H9 (cell line): ENCODE measurements around the gene ISLR2. TPM values are rescaled to one million over a fixed set of nuclear protein-coding genes. Genes with fewer than 3 reads are reported as not detected.

Source experiments
- DNase-seq: peaks from one replicate; pipeline ENCODE4 v3.0.0-alpha.2; 2017
- H2AFZ ChIP-seq: one replicate; pipeline ENCODE4 v1.6.1; 2013; ENCODE audit warnings: mild to moderate bottlenecking, low read length, control low read depth, moderate library complexity
- H2AK5ac ChIP-seq: 2 replicates; pipeline ENCODE4 v1.6.1; 2013; ENCODE audit warnings: low read length, control low read depth, mixed read lengths; ENCODE audit not compliant: insufficient read length
- H2BK120ac ChIP-seq: one replicate; pipeline ENCODE4 v1.6.1; 2013; ENCODE audit warnings: low read depth, mild to moderate bottlenecking, low read length, control low read depth, inconsistent platforms; ENCODE audit not compliant: poor library complexity, severe bottlenecking
- H2BK12ac ChIP-seq: 2 replicates; pipeline ENCODE4 v1.6.1; 2013; ENCODE audit warnings: low read length, control low read depth, mixed read lengths, low read depth; ENCODE audit not compliant: insufficient read length
- H2BK15ac ChIP-seq: 2 replicates; pipeline ENCODE4 v1.6.1; 2013; ENCODE audit warnings: low read depth, low read length, control low read depth
- H2BK20ac ChIP-seq: one replicate; pipeline ENCODE4 v1.6.1; 2013; ENCODE audit warnings: low read depth, mild to moderate bottlenecking, low read length, control low read depth, inconsistent platforms; ENCODE audit not compliant: poor library complexity, severe bottlenecking
- H2BK5ac ChIP-seq: 2 replicates; pipeline ENCODE4 v1.6.1; 2013; ENCODE audit warnings: low read length, control low read depth, mixed read lengths; ENCODE audit not compliant: insufficient read length
- H3K14ac ChIP-seq: 2 replicates; pipeline ENCODE4 v1.6.1; 2013; ENCODE audit warnings: low read length, control low read depth; ENCODE audit not compliant: insufficient read depth
- H3K18ac ChIP-seq: 2 replicates; pipeline ENCODE4 v1.6.1; 2013; ENCODE audit warnings: low read depth, mild to moderate bottlenecking, mixed read lengths, low read length, control low read depth; ENCODE audit not compliant: insufficient read length
- H3K23ac ChIP-seq: 2 replicates; pipeline ENCODE4 v1.6.1; 2013; ENCODE audit warnings: low read length, control low read depth, mixed read lengths, low read depth; ENCODE audit not compliant: insufficient read length
- H3K23me2 ChIP-seq: 2 replicates; pipeline ENCODE4 v1.6.1; 2013; ENCODE audit warnings: low read depth, mild to moderate bottlenecking, mixed read lengths, low read length, control low read depth; ENCODE audit not compliant: insufficient read length, poor library complexity, severe bottlenecking
- H3K27ac ChIP-seq: 2 replicates; pipeline ENCODE4 v1.5.1; 2013; ENCODE audit warnings: low read length, control low read depth, mixed read lengths, low read depth; ENCODE audit not compliant: insufficient read length
- H3K27me3 ChIP-seq: 2 replicates; pipeline ENCODE4 v1.6.1; 2013; ENCODE audit warnings: low read length, control low read depth, inconsistent platforms; ENCODE audit not compliant: insufficient read depth
- H3K4ac ChIP-seq: 2 replicates; pipeline ENCODE4 v1.6.1; 2013; ENCODE audit warnings: low read depth, mild to moderate bottlenecking, control low read depth, inconsistent platforms, low read length, moderate library complexity
- H3K4me1 ChIP-seq: 2 replicates; pipeline ENCODE4 v1.6.1; 2013; ENCODE audit warnings: low read length, control low read depth, inconsistent platforms; ENCODE audit not compliant: insufficient read depth
- H3K4me2 ChIP-seq: 2 replicates; pipeline ENCODE4 v1.6.1; 2013; ENCODE audit warnings: low read length, control low read depth, mixed read lengths; ENCODE audit not compliant: insufficient read length, insufficient read depth
- H3K56ac ChIP-seq: 2 replicates; pipeline ENCODE4 v1.6.1; 2013; ENCODE audit warnings: low read depth, mild to moderate bottlenecking, mixed read lengths, low read length, control low read depth; ENCODE audit not compliant: insufficient read length
- H3K79me1 ChIP-seq: 2 replicates; pipeline ENCODE4 v1.6.1; 2013; ENCODE audit warnings: low read depth, mild to moderate bottlenecking, moderate library complexity, low read length, control low read depth, inconsistent platforms; ENCODE audit not compliant: insufficient read depth, poor library complexity, severe bottlenecking
- H3K79me2 ChIP-seq: 2 replicates; pipeline ENCODE4 v1.6.1; 2013; ENCODE audit warnings: low read length, control low read depth, inconsistent platforms; ENCODE audit not compliant: insufficient read depth
- H3K9ac ChIP-seq: 2 replicates; pipeline ENCODE4 v1.6.1; 2013; ENCODE audit warnings: low read length, control low read depth, mixed read lengths; ENCODE audit not compliant: insufficient read length; ENCODE audit errors: extremely low read depth
- H3K9me3 ChIP-seq: one replicate; pipeline ENCODE4 v1.6.1; 2013; ENCODE audit warnings: low read depth, low read length, inconsistent platforms; ENCODE audit not compliant: control insufficient read depth
- H3T11ph ChIP-seq: one replicate; pipeline ENCODE4 v1.6.1; 2013; ENCODE audit warnings: mild to moderate bottlenecking, low read length, control low read depth, inconsistent platforms
- H4K20me1 ChIP-seq: one replicate; pipeline ENCODE4 v1.6.1; 2013; ENCODE audit not compliant: control insufficient read depth, insufficient read length, insufficient read depth
- H4K5ac ChIP-seq: 2 replicates; pipeline ENCODE4 v1.6.1; 2013; ENCODE audit warnings: low read depth, mild to moderate bottlenecking, mixed read lengths, low read length, control low read depth; ENCODE audit not compliant: insufficient read length
- H4K8ac ChIP-seq: replicated peaks from 2 replicates; pipeline ENCODE4 v1.6.1; 2013; ENCODE audit warnings: low read length, control low read depth, mixed read lengths, low read depth; ENCODE audit not compliant: insufficient read length
- H4K91ac ChIP-seq: 2 replicates; pipeline ENCODE4 v1.6.1; 2013; ENCODE audit warnings: low read depth, mild to moderate bottlenecking, moderate library complexity, mixed read lengths, low read length, control low read depth; ENCODE audit not compliant: insufficient read length
- H3K27ac Mint-ChIP-seq, 3 experiments: 2 replicates in 2 of 3; 3 replicates in 1 of 3; pipeline ENCODE4 v1.8.0; 2020 to 2021; ENCODE audit warnings: mixed read lengths in 3 of 3, mild to moderate bottlenecking in 1 of 3, moderate library complexity in 1 of 3
- H3K27me3 Mint-ChIP-seq: 2 replicates; pipeline ENCODE4 v1.8.0; 2021; ENCODE audit warnings: low read depth, mild to moderate bottlenecking, moderate library complexity, mixed read lengths
- H3K36me3 Mint-ChIP-seq, 3 experiments: 2 replicates in 2 of 3; 3 replicates in 1 of 3; pipeline ENCODE4 v1.8.0; 2020 to 2021; ENCODE audit warnings: low read depth in 3 of 3, mixed read lengths in 3 of 3; ENCODE audit not compliant: insufficient read depth in 1 of 3
- H3K4me1 Mint-ChIP-seq, 2 experiments: 2 replicates each; pipeline ENCODE4 v1.8.0; 2020; ENCODE audit warnings: mixed read lengths in 2 of 2
- H3K4me3 Mint-ChIP-seq, 2 experiments: 2 replicates in 1 of 2; 3 replicates in 1 of 2; pipeline ENCODE4 v1.8.0; 2020 to 2021; ENCODE audit warnings: mild to moderate bottlenecking in 2 of 2, mixed read lengths in 2 of 2, moderate library complexity in 1 of 2
- H3K9me3 Mint-ChIP-seq, 2 experiments: 2 replicates in 1 of 2; 3 replicates in 1 of 2; pipeline ENCODE4 v1.8.0; 2020; ENCODE audit warnings: mild to moderate bottlenecking in 2 of 2, mixed read lengths in 2 of 2, moderate library complexity in 1 of 2
- CTCF ChIP-seq: fragments of 200-600 bp; sonication (generic); conservative IDR thresholded peaks from 3 replicates; pipeline ENCODE4 v1.8.0; 2021; ENCODE audit warnings: antibody characterized with exemption, mild to moderate bottlenecking
- WGBS: extraction: QIAGEN DNeasy Blood & Tissue Kit; methylation state at CpG from one replicate; pipeline ENCODE4 v1.1.7; 2013; ENCODE audit warnings: missing lambda C conversion rate, low lambda C conversion rate, mixed read lengths; ENCODE audit not compliant: insufficient read length; ENCODE audit errors: extremely low coverage; 5-methylcytosine and 5-hydroxymethylcytosine counted together
- total RNA-seq: library from RNA; stranded (reverse); gene quantifications from 2 replicates; pipeline ENCODE4 v1.2.1, GENCODE V29; 2021

The ISLR2 gene
- total RNA-seq, 1 experiment from 2014 or later: 0.09 TPM

GRCh38 chr15:74121858-74122257 lies 8.5 kb upstream of the ISLR2 start:
- peaks cover 61% of the 10 kb centered on the region for H3K27me3 Mint-ChIP-seq
- Histone ChIP-seq H4K91ac (no peak overlapping the region), H3K27ac (no peak overlapping the region), H3K18ac (no peak overlapping the region), H3K14ac (no peak overlapping the region; the same call in 1 of the 2 replicates), H3K4me1 (no peaks in the 10 kb centered on the region; the same call in 1 of the 2 replicates), H4K20me1 (no peaks in the 10 kb centered on the region), H2BK120ac (no peak overlapping the region), H2BK15ac (no peak overlapping the region), H3K9ac (no peak overlapping the region), H2BK5ac (no peak overlapping the region), H3K56ac (no peak overlapping the region), H4K8ac (no peak overlapping the region), H3K23ac (no peak overlapping the region), H2AFZ (no peak overlapping the region), H3T11ph (no peak overlapping the region), H4K5ac (no peak overlapping the region), H3K27me3 (peaks cover under 1% of the 10 kb centered on the region; the same call in 1 of the 2 replicates), H3K4me2 (no peak overlapping the region), H2BK12ac (no peak overlapping the region), H3K4ac (no peak overlapping the region), H3K79me2 (no peaks in the 10 kb centered on the region), H3K23me2 (no peaks in the 10 kb centered on the region), H3K9me3 (no peaks in the 10 kb centered on the region), H2AK5ac (no peak overlapping the region), H3K79me1 (no peaks in the 10 kb centered on the region), H2BK20ac (no peak overlapping the region)
- H3K9me3 Mint-ChIP-seq: peaks cover 0 to 2% of the 10 kb centered on the region in 2 experiments; a peak in 1 of 5 replicates
- no peak overlapping the region for H3K27ac Mint-ChIP-seq
- peaks cover 0 to 5% (median 2%) of the 10 kb centered on the region in 3 experiments; a peak in 2 of 7 replicates for H3K36me3 Mint-ChIP-seq
- DNase-seq: no peak
- peaks cover 24 to 47% of the 10 kb centered on the region in 2 experiments for H3K4me1 Mint-ChIP-seq
- H3K4me3 Mint-ChIP-seq: no peak overlapping the region
- no peak for TF ChIP-seq CTCF
- WGBS: no CpG with 5 or more reads among the region's 6 CpGs
